HG03354 (cell line): Measurements from ENCODE around the gene LRRC70.

Source experiments
- ATAC-seq: cut with Tn5 transposase; IDR thresholded peaks from one replicate; pipeline ENCODE4 v1.9.1; 2021; ENCODE audit warnings: mild to moderate bottlenecking; ENCODE audit not compliant: unreplicated experiment, poor library complexity, severe bottlenecking

The LRRC70 gene

GRCh38 chr5:62572918-62573514 is 5.6 kb upstream of the LRRC70 start:
- ATAC-seq: no peak

DNA sequence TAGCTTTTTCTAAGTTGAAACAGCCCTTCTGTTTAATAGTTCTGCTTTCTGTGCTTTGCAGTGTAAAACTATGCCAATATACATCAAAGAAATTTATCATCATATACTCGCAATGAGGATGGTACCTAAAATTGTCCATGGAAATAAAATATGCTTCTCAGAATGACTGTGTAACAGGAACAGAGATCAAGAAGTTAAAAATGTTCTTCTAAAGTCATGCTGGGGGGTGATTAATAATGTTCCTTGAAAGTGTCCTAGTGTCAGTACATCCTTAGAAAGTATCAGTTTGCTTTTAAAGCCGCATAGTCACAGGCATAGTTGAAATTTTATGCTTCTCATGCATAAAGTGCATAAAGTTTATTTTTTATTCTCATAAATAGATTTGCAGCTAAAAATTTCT is 4.0 kb upstream of the LRRC70 start:
- ATAC-seq: peak; percentile 43

GRCh38 chr5:62575066-62575465 is 3.6 kb upstream of the LRRC70 start:
- ATAC-seq: no peak

DNA sequence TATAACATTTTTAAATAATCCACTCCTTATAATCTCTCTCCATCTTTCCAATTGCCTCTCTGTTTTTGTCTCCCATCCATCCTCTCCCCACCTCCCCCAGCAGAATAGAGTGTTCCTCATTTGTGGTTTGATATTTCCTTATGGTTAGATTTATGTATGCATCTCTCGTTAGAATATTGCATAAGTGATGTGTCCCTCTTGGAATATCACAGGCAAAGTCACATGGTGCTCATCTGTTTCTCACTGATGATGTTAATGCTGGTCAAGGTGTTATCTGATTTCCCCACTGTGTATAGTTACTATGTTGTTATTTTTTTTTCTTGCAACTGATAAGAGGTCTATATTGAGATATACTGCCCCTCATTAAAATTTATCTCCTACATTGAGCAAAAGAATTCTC is 3.1 kb upstream of the LRRC70 start:
- ATAC-seq: no peak

DNA sequence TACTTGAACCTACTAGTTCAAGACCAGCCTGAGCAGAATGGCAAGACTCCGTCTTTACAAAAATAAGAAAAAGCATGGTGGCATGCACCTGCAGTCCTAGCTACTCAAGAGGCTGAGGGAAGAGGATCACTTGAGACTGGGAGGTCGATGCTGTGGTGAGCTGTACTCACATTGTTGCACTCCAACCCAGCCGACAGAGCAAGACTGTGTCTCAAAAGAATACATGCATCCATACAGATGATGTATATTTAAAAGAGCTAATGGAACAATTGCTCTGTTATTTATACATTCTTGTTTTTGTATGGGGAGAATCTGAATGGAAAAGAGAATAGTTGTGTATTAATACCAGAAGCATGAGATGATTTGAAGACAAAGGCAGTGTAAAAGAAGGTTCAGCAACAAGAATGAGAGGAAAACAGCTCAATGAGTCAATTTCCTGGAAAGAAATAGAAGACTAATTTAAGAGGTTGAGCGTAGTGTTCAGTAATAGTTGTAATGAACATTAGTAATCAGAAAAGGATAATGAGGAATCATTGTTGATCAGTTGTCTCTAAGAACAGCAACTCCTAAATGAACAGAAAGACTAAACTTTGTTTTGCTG is 1.9 kb upstream of the LRRC70 start:
- ATAC-seq: no peak

- no peak for ATAC-seq
Observed at GRCh38 chr5:62577488-62577887, 1.1 kb upstream of the LRRC70 start.

GRCh38 chr5:62579761-62580160 is 1.1 kb downstream of the LRRC70 start:
- no peak for ATAC-seq

- ATAC-seq: no peak
Observed at GRCh38 chr5:62581836-62582597, 3.4 kb downstream of the LRRC70 start.

DNA sequence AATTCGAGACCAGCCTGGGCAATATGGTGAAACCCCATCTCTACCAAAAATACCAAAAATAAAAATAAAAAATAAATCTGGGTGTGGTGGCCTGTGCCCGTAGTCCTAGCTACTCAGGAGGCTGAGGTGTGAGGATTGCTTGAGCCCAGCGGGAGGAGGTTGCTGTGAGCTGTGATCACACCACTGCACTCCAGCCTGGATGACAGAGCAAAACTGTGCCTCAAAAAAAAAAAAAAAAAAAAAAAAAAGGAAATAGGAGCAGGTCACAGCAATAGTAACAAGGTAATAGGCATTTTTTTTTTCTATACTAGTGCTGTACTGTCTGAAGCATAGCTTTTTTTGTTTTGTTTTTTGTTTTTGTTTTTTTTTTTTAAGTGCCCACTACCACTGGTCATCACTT is 5.8 kb downstream of the LRRC70 start:
- ATAC-seq: no peak

- ATAC-seq: no peak
Observed at GRCh38 chr5:62585306-62585705, 6.7 kb downstream of the LRRC70 start.

- ATAC-seq: no peak
Observed at GRCh38 chr5:62585751-62586150, 7.1 kb downstream of the LRRC70 start.

GRCh38 chr5:62587737-62588136 is 9.1 kb downstream of the LRRC70 start:
- ATAC-seq: no peak

GRCh38 chr5:62588668-62589067 is 10.0 kb downstream of the LRRC70 start:
- ATAC-seq: no peak

GRCh38 chr5:62589504-62589903 is 10.9 kb downstream of the LRRC70 start:
- ATAC-seq: no peak

GRCh38 chr5:62590387-62590786 is 11.8 kb downstream of the LRRC70 start:
- ATAC-seq: no peak

GRCh38 chr5:62592558-62592957 is 13.9 kb downstream of the LRRC70 start:
- ATAC-seq: no peak

DNA sequence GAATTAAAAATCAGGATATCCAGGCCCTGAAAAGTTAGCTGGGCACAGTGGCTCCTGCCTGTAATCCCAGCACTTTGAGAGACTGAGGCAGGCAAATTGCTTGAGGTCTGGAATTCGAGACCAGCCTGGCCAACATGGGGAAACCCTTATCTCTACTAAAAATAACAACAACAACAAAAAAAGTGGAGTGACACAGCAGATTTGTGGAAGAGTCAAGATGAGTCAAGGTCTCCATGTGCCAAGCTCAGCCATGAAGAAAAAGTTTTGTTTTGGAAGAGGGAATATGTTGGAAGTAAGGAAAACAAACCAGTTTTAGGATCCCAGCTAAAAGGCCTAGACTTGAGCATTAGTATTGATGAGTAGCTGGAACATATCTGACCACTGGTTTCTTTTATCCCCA is 14.7 kb downstream of the LRRC70 start:
- no peak for ATAC-seq

DNA sequence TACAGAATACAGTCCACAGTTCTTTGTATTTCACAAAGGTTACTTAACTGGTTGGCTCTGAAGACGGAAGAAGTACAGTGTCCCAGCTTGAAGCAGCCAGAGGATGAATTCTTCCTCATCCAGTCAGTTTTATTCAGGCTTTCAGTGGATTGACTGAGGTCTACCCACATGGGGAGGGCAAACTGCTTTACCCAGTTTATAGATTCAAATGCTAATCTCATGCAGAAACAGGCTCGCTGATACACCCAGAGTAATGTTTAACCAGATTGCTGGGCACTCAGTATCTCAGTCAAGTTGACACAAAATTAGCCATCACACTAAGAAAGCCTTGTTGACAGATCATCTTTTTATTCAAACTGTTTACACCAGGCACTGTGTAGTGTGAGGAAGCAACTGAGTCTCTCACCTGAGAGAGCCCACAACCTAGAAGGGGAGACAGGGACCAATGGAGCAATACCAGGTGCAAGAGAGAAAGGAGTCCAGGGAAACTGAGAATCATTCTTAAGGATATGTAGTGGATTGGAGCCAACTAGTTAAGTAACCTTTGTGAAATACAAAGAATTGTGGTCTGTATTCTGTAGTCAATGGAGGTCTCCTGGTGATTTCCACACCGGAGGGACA is 15.9 kb downstream of the LRRC70 start:
- no peak for ATAC-seq

GRCh38 chr5:62596096-62596495 is 17.5 kb downstream of the LRRC70 start:
- no peak for ATAC-seq

- no peak for ATAC-seq
Observed at GRCh38 chr5:62596691-62597090, 18.1 kb downstream of the LRRC70 start.

DNA sequence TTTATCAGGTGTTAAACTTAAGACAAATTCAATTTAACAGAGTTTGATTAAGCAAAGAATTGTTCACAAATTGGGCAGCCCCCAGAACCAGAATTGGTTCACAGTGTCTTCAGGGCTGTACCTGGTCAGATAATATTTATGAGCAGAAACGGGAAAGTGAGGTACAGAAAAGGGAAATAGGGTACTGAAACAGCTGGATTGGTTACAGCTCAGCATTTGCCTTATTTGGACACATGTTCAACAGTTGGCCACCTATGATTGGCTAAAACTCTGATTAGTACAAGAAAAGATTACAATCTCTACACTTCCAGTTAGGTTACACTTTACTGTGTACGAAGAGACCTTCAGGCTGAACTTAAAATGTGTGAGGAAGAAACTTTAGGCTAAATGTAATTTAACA is 18.7 kb downstream of the LRRC70 start:
- no peak for ATAC-seq
